Activated T-cell treated with anti-CD3 and anti-CD28 coated beads for 48 hours (primary cell): ENCODE measurements around the gene KCNK18.
"Not testable (repeated sequence)": the region's sequence is repeated elsewhere in the genome, so short reads cannot be mapped to it uniquely, and the experiment has no call there.

Source experiments
- DNase-seq: peaks from one replicate; pipeline ENCODE4 v3.0.0-alpha.2; 2020; ENCODE audit warnings: low read depth

The KCNK18 gene

GRCh38 chr10:117221156-117221711, 23.9 kb downstream of the KCNK18 start:
- no peak for DNase-seq

DNA sequence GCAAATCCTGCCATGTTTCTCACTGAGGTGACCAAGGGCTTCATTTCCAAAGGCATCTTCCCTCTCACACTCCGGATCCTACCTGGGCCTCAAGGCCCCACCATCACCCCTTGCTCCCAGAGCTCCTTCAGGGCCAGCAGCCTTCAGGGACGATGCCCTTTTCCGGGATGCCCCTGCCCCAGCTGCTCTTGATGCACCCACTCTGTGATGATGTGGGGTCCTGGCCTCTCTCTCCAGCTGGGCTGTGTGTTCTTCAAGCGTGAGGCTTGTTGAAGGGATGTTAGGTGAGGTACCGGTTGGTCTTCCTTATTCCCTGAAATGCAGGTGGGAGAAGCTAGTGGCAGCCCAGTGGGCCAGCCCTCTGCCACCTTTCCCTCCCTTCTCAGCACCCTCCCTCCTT, 25.3 kb downstream of the KCNK18 start:
- no peak for DNase-seq

GRCh38 chr10:117222976-117223692, 25.8 kb downstream of the KCNK18 start:
- no peak for DNase-seq

DNA sequence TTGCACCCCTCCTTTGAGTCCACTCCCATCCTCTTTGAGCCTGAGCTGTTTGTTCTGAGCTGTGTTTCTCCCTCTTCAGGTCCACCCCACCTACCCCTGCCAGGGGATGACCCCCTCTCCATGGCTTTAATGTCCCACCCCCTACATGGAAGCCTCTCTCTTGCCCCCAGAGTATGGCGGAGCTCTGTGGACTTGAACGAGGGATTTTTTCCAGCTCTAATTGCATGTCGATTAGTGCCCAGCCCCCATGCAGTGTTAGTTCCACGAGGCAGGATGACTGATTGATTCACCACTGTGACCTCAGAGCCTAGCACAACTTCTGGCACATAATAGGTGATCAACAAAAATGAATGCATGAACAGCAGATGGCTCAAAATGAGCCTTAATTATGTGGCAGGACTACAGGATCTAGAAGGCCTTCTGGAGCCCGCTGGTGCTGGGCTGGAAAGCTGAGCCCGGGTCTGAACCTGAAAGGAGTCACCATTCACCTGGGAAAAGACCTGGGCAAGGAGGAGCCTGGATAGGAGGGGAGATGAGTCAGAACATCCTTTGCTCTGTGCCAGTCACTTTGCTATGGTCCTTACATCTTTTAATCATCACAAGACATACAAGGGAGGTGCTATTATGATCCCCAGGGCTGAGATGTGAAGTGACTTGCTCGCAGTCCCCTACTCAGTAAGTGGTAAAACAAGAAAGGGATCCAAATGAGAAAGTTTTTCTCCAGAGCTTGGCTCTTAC, 26.6 kb downstream of the KCNK18 start:
- DNase-seq: no peak

- DNase-seq: no peak
These were observed 27.6 kb downstream of the KCNK18 start for GRCh38 chr10:117224881-117225280.

GRCh38 chr10:117226813-117227451, 29.6 kb downstream of the KCNK18 start:
- DNase-seq: no peak

- no peak for DNase-seq
These were observed 30.9 kb downstream of the KCNK18 start for GRCh38 chr10:117228210-117228609.

GRCh38 chr10:117230107-117230506, 32.8 kb downstream of the KCNK18 start:
- DNase-seq: not testable (repeated sequence)

- no peak for DNase-seq
These were observed 40.2 kb downstream of the KCNK18 start for GRCh38 chr10:117237401-117237991.

DNA sequence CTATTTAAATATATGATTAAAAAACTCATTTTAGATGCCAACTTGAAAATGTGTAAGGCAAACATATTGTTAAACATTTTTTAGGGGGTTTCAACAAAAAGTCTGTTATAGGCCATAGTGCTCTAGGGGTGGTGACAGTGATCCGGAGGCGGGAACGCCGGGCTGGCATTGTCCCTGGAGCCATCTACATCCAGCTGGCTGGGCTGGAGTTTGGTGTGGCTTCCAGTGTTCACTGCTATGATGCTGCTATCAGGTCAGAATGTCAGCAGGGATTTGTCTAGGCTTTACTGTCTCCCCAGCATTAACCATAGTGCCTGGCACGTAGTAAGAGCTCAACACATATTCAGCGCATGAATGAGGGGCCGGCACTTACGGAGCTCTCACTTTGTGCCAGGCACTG, 41.8 kb downstream of the KCNK18 start:
- no peak for DNase-seq

DNA sequence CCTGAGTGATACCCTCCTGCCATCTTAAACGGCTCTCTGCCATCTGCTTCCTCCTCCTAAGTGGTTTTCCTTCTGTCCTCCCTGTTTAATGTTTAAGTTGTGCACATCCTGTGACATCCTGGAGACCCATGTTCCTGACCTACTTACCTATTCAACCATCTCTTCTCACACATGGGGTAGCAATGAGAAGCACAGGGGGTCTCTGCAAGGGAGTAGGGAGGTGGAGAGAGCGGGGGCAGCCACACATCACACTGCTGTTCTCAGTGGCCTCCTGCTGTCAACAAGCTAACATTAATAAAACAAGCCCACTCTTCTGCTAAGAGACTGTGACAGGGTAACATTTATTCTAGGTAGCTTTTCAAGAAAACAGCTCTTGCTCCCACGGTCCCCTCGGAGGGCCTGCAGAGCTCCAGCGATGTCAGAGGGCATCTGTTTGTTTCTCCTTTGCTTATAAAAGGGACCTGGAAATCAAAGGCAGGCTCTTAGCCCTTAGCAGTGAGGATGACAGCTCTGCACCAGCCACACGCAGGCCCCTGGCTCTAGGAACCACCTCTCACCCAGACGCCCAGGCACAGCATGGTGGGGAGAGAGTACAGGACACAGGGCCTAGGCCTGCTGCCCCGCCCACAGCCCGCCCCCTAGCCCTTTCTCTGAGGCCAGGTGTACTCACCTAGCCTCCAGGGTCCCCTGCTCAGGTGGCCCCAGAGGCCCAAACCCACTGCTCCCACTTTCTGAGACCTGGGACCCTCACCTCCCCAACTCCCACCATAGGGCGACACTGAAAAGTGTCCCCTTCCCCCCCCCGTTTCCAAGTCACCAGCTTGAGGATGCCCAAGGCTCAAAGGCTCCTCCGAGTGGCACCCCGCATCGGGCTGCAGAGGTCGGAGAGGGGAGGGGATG, 42.7 kb downstream of the KCNK18 start:
- DNase-seq: no peak

DNA sequence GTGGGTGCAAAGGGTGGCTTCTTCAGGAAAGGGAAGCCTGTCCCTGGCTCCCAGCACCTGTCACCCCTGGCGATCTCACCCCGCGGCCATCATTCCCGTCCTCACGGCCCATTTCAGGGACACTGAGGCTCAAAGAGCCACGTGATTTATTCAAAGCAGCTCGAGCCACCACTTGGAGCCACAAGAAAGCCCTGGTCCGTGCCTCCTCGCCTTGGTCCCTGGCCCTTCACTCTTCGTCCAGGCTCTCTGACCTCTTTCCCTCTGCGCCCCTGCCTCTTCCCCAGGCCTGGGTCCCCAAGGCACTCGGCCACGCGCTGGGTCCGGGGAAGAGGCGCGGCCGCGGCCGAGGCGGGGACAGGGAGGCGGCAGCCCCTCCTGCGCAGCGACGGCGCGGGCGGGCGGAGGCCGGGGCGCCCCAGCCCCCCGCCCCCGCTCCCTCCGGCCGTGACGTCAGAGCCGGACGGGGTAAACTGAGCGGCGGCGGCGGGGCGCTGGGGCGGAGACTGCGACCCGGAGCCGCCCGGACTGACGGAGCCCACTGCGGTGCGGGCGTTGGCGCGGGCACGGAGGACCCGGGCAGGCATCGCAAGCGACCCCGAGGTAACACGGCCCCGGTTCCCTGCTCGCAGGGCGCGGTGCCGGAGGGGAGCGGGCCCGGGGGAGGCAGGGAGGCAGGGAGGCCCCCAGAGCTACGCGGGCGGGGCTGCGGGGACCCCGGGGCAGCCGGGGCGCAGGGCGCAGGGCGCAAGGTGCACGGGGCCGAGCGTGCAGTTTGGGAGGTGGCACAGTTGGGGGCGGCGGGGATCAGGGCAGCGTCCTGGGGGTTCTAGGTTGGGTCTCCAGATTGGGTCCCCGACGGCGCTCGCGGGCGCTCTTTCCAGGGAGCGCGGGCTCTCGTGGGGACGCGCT, 43.6 kb downstream of the KCNK18 start, which contains the start of gene SLC18A2:
Gene SLC18A2 (plus strand): TSS at position 494 of the 909 bp plus-strand sequence. CDS start 580 bp downstream, outside the sequence.
- no peak for DNase-seq

DNA sequence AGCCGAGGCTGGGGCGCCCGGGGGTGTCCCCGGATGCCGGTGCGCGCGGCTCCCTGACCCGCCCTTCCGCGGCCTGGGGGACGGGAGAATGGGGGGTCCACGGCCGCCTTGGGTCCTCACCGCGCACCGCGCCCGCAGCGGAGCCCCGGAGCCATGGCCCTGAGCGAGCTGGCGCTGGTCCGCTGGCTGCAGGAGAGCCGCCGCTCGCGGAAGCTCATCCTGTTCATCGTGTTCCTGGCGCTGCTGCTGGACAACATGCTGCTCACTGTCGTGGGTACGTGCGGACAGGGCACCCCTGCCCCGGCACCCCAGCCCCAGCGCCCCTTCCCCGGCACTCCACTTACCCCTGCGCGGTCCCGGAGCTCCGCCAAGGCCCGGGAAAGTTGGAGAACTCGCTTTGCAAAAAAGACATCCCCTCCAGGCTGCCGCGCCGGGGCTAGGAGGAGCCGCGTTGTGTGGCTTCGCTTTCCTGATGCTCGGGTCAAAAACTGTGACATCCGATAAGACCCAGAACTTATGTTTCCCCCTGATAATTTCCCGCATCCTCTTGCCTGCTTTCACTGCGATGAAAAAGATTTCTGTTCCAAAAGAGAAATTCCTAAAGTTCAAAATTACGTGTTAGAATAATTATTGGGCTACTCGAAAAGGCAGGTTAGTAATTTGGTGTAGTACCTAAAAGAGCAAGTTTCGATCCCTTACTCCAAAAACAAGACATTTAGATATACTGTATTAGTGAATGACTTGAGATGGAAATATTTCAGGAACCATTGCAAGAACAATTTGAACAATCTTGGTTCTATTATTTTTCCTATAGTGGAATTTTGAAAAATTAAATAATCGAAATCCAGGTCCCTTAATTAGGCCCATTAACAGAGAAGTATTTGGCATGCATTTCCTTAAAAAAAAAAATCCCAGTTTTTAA, 44.5 kb downstream of the KCNK18 start:
- no peak for DNase-seq

DNA sequence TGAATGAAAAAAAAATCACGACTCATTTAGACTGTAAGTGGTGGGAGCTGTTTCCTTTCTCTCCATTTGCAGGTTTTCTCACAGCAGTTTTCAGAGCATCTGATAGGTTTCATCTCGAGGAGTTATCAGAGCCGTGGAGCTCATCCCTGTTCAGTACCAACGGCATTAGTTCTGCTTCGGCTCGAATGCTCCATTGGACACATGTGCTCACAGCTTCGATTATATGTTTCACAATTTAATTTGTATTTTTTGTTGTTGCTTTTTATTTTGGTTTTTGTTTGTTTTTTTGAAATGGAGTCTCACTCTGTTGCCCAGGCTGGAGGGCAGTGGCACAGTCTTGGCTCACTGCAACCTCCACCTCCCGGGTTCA, 45.2 kb downstream of the KCNK18 start:
- DNase-seq: no peak

- DNase-seq: no peak
These were observed 49.8 kb downstream of the KCNK18 start for GRCh38 chr10:117246997-117247671.

DNA sequence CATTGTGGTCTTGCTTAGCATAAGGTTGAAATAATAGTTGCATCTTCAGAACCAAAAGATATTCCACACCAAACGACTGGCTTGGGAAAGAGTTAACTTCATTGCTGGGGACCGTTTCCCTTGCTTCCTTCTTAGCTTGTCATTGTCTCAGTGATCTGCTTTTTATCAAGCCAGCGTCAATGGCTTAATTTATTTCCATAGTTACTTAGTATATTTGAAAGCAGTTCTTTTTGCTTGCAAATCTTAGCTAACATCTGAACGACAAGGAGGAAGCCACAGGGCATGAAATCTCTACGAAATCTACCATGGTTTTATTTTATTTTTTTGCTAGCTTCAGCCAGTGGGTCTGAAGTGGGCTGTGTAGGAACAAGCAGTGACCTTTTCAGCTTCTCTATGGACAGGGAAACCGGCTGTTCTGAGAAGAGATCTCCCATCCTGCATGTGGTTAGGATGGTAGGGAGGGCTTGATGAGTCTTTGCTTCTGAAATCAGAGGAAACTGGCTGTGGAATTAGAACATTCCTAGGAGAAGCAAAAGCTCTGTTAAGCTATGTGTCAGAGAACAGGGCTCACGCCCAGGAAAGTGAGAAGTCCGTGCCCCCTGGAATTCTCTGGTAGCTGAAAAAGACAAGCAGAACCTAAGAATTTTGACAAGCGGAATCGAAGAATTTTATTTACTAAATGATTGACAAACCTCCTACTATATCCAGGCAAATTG, 51.6 kb downstream of the KCNK18 start:
- DNase-seq: no peak

DNA sequence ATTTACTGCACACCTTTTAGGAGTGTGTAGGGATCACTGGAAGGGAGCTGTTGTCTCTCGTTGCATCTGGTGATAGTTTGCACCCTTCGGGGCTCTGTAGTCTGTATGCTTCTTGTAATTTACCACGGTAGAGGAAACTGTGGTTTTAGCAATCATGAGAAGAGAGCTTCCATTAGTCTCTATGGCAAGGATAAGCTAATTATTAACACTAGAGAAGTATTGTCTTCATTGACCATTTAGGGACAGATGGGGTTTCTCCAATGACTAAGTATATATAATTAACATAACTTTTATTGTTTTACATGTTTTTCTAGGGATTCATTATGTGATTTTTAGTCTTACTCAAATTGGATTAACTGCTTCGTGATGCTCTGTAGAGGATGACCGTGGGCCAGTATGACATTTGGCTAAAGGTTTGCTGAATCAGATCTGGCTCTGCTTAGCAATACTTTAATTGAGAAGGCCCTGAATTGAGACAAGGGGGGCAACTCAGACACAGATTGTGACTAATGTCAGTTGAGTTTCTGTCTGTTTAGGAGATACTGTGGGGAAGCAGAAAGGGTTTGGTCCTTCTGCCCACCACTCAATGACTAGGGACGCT, 52.3 kb downstream of the KCNK18 start:
- DNase-seq: no peak
